ENCODE measurements around the gene ALDH1A3. TPM values are rescaled to one million over a fixed set of nuclear protein-coding genes. Genes with fewer than 3 reads are reported as not detected.

The ALDH1A3 gene
- total RNA-seq, 2 experiments from 2014 or later: not detected

GRCh38 chr15:100932676-100933348, 53.2 kb downstream of the ALDH1A3 start:
- Mint-ChIP-seq H3K27me3 (no peaks in the 10 kb centered on the region), H3K27ac (no peak overlapping the region), H3K9me3 (no peaks in the 10 kb centered on the region), H3K36me3 (ENCODE audit: low read depth) (no peaks in the 10 kb centered on the region), H3K4me1 (no peaks in the 10 kb centered on the region), H3K4me3 (no peak overlapping the region)
- ChIA-PET CTCF (no interaction called here), POLR2A (no interaction called here)
- no peak for DNase-seq

GRCh38 chr15:100934166-100934565, 54.5 kb downstream of the ALDH1A3 start:
- H3K4me3 Mint-ChIP-seq: no peak overlapping the region
- no peaks in the 10 kb centered on the region for H3K9me3 Mint-ChIP-seq
- H3K27me3 Mint-ChIP-seq: no peaks in the 10 kb centered on the region
- H3K27ac Mint-ChIP-seq: no peak overlapping the region
- ChIA-PET CTCF (no interaction called here), POLR2A (no interaction called here)
- no peaks in the 10 kb centered on the region for H3K4me1 Mint-ChIP-seq
- no peaks in the 10 kb centered on the region for H3K36me3 Mint-ChIP-seq (ENCODE audit: low read depth)
- DNase-seq: no peak

- no peak for DNase-seq
- Mint-ChIP-seq H3K36me3 (ENCODE audit: low read depth) (no peaks in the 10 kb centered on the region), H3K9me3 (no peaks in the 10 kb centered on the region), H3K27ac (no peak overlapping the region), H3K4me1 (no peaks in the 10 kb centered on the region), H3K4me3 (no peak overlapping the region), H3K27me3 (no peaks in the 10 kb centered on the region)
- CTCF ChIA-PET: interaction anchor here (0.6 kb wide), 1 partner anchor 328 kb away, joined by 4 read pairs; no protein-coding TSS in a partner anchor
- POLR2A ChIA-PET: no interaction called here
These were observed 55.1 kb downstream of the ALDH1A3 start for GRCh38 chr15:100934726-100935125.

GRCh38 chr15:100937171-100937570, 57.5 kb downstream of the ALDH1A3 start:
- CTCF ChIA-PET: interaction anchor here (0.6 kb wide), 1 partner anchor 112 kb away, joined by 3 read pairs; no protein-coding TSS in a partner anchor
- Mint-ChIP-seq H3K27ac (no peak overlapping the region), H3K4me3 (no peak overlapping the region), H3K4me1 (no peaks in the 10 kb centered on the region), H3K36me3 (ENCODE audit: low read depth) (no peaks in the 10 kb centered on the region), H3K9me3 (no peaks in the 10 kb centered on the region), H3K27me3 (no peaks in the 10 kb centered on the region)
- no peak for DNase-seq
- POLR2A ChIA-PET: no interaction called here

GRCh38 chr15:100939791-100940190, 60.2 kb downstream of the ALDH1A3 start:
- POLR2A ChIA-PET: no interaction called here
- no peak for DNase-seq
- no peaks in the 10 kb centered on the region for H3K9me3 Mint-ChIP-seq
- no peak overlapping the region for H3K4me3 Mint-ChIP-seq
- no peak overlapping the region for H3K27ac Mint-ChIP-seq
- CTCF ChIA-PET: no interaction called here
- no peaks in the 10 kb centered on the region for H3K27me3 Mint-ChIP-seq
- no peaks in the 10 kb centered on the region for H3K36me3 Mint-ChIP-seq (ENCODE audit: low read depth)
- H3K4me1 Mint-ChIP-seq: no peaks in the 10 kb centered on the region

- Mint-ChIP-seq H3K9me3 (no peaks in the 10 kb centered on the region), H3K36me3 (ENCODE audit: low read depth) (no peaks in the 10 kb centered on the region), H3K27ac (no peak overlapping the region), H3K4me3 (no peak overlapping the region), H3K4me1 (no peaks in the 10 kb centered on the region), H3K27me3 (no peaks in the 10 kb centered on the region)
- CTCF ChIA-PET: no interaction called here
- POLR2A ChIA-PET: no interaction called here
- no peak for DNase-seq
These were observed 61.2 kb downstream of the ALDH1A3 start for GRCh38 chr15:100940767-100941379.

- Mint-ChIP-seq H3K9me3 (no peaks in the 10 kb centered on the region), H3K4me1 (no peaks in the 10 kb centered on the region), H3K27ac (no peak overlapping the region), H3K4me3 (no peak overlapping the region), H3K27me3 (no peaks in the 10 kb centered on the region), H3K36me3 (ENCODE audit: low read depth) (no peaks in the 10 kb centered on the region)
- CTCF ChIA-PET: interaction anchor here (1.2 kb wide), 1 partner anchor 67 kb away, joined by 3 read pairs; no protein-coding TSS in a partner anchor
- POLR2A ChIA-PET: no interaction called here
- DNase-seq: no peak
These were observed 61.9 kb downstream of the ALDH1A3 start for GRCh38 chr15:100941536-100941935.

- ChIA-PET CTCF (interaction anchor here (1.2 to 1.9 kb wide), 2 partner anchors 24 to 66 kb away, joined by 3 to 5 read pairs; partner anchors contain the start of gene LRRK1), POLR2A (no interaction called here)
- no peaks in the 10 kb centered on the region for H3K4me1 Mint-ChIP-seq
- no peak for DNase-seq
- no peaks in the 10 kb centered on the region for H3K36me3 Mint-ChIP-seq (ENCODE audit: low read depth)
- no peaks in the 10 kb centered on the region for H3K27me3 Mint-ChIP-seq
- no peak overlapping the region for H3K4me3 Mint-ChIP-seq
- no peaks in the 10 kb centered on the region for H3K9me3 Mint-ChIP-seq
- peak overlapping the region; percentile 15 for H3K27ac Mint-ChIP-seq
These were observed 63.2 kb downstream of the ALDH1A3 start for GRCh38 chr15:100942656-100943425.

- no peak overlapping the region for H3K27ac Mint-ChIP-seq
- H3K4me3 Mint-ChIP-seq: no peak overlapping the region
- H3K36me3 Mint-ChIP-seq (ENCODE audit: low read depth): no peaks in the 10 kb centered on the region
- no peaks in the 10 kb centered on the region for H3K4me1 Mint-ChIP-seq
- no peaks in the 10 kb centered on the region for H3K9me3 Mint-ChIP-seq
- peaks cover 8% of the 10 kb centered on the region for H3K27me3 Mint-ChIP-seq
- DNase-seq: no peak
- POLR2A ChIA-PET: no interaction called here
- CTCF ChIA-PET: no interaction called here
These were observed 64.7 kb downstream of the ALDH1A3 start for GRCh38 chr15:100944244-100944895.

- no peak for DNase-seq
- Mint-ChIP-seq H3K9me3 (no peaks in the 10 kb centered on the region), H3K36me3 (ENCODE audit: low read depth) (no peaks in the 10 kb centered on the region), H3K27me3 (peaks cover 13% of the 10 kb centered on the region), H3K4me3 (no peak overlapping the region), H3K27ac (no peak overlapping the region), H3K4me1 (no peaks in the 10 kb centered on the region)
- ChIA-PET POLR2A (no interaction called here), CTCF (no interaction called here)
These were observed 65.4 kb downstream of the ALDH1A3 start for GRCh38 chr15:100944986-100945385.

- Mint-ChIP-seq H3K27me3 (peaks cover 13% of the 10 kb centered on the region), H3K4me1 (no peaks in the 10 kb centered on the region), H3K36me3 (ENCODE audit: low read depth) (no peaks in the 10 kb centered on the region), H3K9me3 (no peaks in the 10 kb centered on the region), H3K4me3 (no peak overlapping the region), H3K27ac (no peak overlapping the region)
- ChIA-PET POLR2A (no interaction called here), CTCF (no interaction called here)
- no peak for DNase-seq
These were observed 68.3 kb downstream of the ALDH1A3 start for GRCh38 chr15:100947760-100948429.

- no peaks in the 10 kb centered on the region for H3K4me1 Mint-ChIP-seq
- H3K27ac Mint-ChIP-seq: no peak overlapping the region
- H3K27me3 Mint-ChIP-seq: peaks cover 15% of the 10 kb centered on the region
- no peaks in the 10 kb centered on the region for H3K9me3 Mint-ChIP-seq
- no peak for DNase-seq
- H3K36me3 Mint-ChIP-seq (ENCODE audit: low read depth): no peaks in the 10 kb centered on the region
- no peak overlapping the region for H3K4me3 Mint-ChIP-seq
- ChIA-PET POLR2A (no interaction called here), CTCF (no interaction called here)
These were observed 68.8 kb downstream of the ALDH1A3 start for GRCh38 chr15:100948430-100948762.

- no peak for DNase-seq
- Mint-ChIP-seq H3K27ac (no peak overlapping the region), H3K36me3 (ENCODE audit: low read depth) (no peaks in the 10 kb centered on the region), H3K9me3 (no peaks in the 10 kb centered on the region), H3K4me3 (no peak overlapping the region), H3K27me3 (peaks cover 15% of the 10 kb centered on the region), H3K4me1 (no peaks in the 10 kb centered on the region)
- ChIA-PET CTCF (no interaction called here), POLR2A (no interaction called here)
These were observed 70.1 kb downstream of the ALDH1A3 start for GRCh38 chr15:100949691-100950090.

All from activated CD4-positive, alpha-beta T cell treated with anti-CD3 and anti-CD28 coated beads, Interleukin-2, amount 10 ng/mL, durations not matched to agents 7 days and 5 days (primary cell).